ENCODE results near the gene USP7.
"Not testable (repeated sequence)": the region's sequence is repeated elsewhere in the genome, so short reads cannot be mapped to it uniquely, and the experiment has no call there.

USP7 gene

GRCh38 chr16:8963821-8964441, at the start of gene USP7:
TSS of gene USP7 (minus strand) at chr16:8963906. CDS start at chr16:8963285, 621 bp downstream.
- DNase-seq, result peak; percentile 33 to 53

- DNase-seq, result no peak
Measured at GRCh38 chr16:9013508-9013864, 49.8 kb upstream of the USP7 start.

GRCh38 chr16:9012848-9013507, 49.3 kb upstream of the USP7 start:
- DNase-seq, result no peak

- no peak for DNase-seq
Measured at GRCh38 chr16:9012330-9012729, 48.6 kb upstream of the USP7 start.

- peak; percentile 13 to 39 for DNase-seq
Measured at GRCh38 chr16:9008601-9009260, 45.0 kb upstream of the USP7 start.

- DNase-seq, result no peak
Measured at GRCh38 chr16:9007177-9007794, 43.6 kb upstream of the USP7 start.

GRCh38 chr16:9004183-9004582, 40.5 kb upstream of the USP7 start:
- no peak for DNase-seq

GRCh38 chr16:9003763-9004162, 40.1 kb upstream of the USP7 start:
- DNase-seq, result no peak

GRCh38 chr16:9003322-9003721, 39.6 kb upstream of the USP7 start:
- DNase-seq, result no peak

- no peak for DNase-seq
Measured at GRCh38 chr16:9002042-9002441, 38.3 kb upstream of the USP7 start.

- no peak for DNase-seq
Measured at GRCh38 chr16:9000664-9001063, 37.0 kb upstream of the USP7 start.

GRCh38 chr16:8999800-9000199, 36.1 kb upstream of the USP7 start:
- no peak for DNase-seq

- DNase-seq, result no peak
Measured at GRCh38 chr16:8998108-8998507, 34.4 kb upstream of the USP7 start.

- no peak for DNase-seq
Measured at GRCh38 chr16:8996891-8997290, 33.2 kb upstream of the USP7 start.

- DNase-seq, result no peak
Measured at GRCh38 chr16:8990445-8990844, 26.7 kb upstream of the USP7 start.

GRCh38 chr16:8989099-8989878, 25.6 kb upstream of the USP7 start:
- DNase-seq, result no peak

GRCh38 chr16:8986818-8987191, 23.1 kb upstream of the USP7 start:
- no peak for DNase-seq

GRCh38 chr16:8986111-8986510, 22.4 kb upstream of the USP7 start:
- no peak for DNase-seq

GRCh38 chr16:8982816-8983215, 19.1 kb upstream of the USP7 start:
- no peak for DNase-seq

- not testable (repeated sequence) for DNase-seq
Measured at GRCh38 chr16:8981901-8982300, 18.2 kb upstream of the USP7 start.

- not testable (repeated sequence) for DNase-seq
Measured at GRCh38 chr16:8976189-8976588, 12.5 kb upstream of the USP7 start.

- no peak for DNase-seq
Measured at GRCh38 chr16:8975039-8975438, 11.3 kb upstream of the USP7 start.
